GM19324 (cell line): ENCODE measurements around the gene TNNI3.
"Not testable (repeated sequence)": the region's sequence is repeated elsewhere in the genome, so short reads cannot be mapped to it uniquely, and the experiment has no call there.

Experiments
- ATAC-seq: cut with Tn5 transposase; IDR thresholded peaks from one replicate; pipeline ENCODE4 v1.9.1; 2021; ENCODE audit warnings: mild to moderate bottlenecking, moderate library complexity; ENCODE audit not compliant: unreplicated experiment, low FRiP score

Gene TNNI3

DNA sequence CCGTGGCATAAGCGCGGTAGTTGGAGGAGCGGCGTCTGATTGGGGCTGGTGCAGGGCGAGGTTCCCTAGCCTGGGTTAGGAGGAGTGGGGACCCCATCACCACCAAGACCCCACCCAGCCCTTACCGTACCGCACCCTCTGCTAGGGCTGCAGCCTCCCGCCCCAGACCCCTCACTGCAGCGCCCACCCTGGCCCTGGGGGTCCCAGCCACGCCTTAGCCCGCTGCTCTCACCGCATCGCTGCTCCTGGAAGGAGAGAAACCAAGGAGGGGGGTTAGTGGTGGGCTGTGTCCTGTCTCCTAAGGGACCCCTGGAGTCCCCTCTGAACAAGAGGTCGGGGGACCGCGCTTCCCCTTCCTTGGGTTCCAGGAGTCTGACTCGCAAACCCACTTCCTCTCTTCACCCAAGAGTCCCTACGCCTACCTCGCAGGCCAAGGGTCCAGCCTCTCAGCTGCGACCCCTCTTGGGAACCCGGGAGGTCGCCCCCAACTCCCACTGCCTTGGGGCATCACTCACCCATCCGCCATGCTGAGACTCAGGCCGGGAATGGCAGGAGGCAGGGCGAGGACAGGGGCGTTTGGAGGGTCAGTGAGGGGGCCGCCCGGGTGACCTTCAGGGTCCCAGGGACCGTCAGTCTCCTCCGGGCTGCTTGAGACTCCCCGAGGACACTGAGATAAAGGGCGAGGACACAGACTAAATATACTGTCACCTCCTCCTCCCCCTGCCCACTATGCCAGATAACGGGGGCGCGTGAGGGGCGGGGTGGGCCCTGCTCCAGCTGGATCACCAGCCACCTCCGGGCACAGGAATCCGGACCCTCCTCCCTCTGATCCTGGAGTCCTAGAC lies at the start of gene TNNI3:
TNNI3 (minus strand) TSS at position 669 of the 845 bp plus-strand sequence; CDS start at position 526, 143 bp downstream.
- ATAC-seq = no peak

DNA sequence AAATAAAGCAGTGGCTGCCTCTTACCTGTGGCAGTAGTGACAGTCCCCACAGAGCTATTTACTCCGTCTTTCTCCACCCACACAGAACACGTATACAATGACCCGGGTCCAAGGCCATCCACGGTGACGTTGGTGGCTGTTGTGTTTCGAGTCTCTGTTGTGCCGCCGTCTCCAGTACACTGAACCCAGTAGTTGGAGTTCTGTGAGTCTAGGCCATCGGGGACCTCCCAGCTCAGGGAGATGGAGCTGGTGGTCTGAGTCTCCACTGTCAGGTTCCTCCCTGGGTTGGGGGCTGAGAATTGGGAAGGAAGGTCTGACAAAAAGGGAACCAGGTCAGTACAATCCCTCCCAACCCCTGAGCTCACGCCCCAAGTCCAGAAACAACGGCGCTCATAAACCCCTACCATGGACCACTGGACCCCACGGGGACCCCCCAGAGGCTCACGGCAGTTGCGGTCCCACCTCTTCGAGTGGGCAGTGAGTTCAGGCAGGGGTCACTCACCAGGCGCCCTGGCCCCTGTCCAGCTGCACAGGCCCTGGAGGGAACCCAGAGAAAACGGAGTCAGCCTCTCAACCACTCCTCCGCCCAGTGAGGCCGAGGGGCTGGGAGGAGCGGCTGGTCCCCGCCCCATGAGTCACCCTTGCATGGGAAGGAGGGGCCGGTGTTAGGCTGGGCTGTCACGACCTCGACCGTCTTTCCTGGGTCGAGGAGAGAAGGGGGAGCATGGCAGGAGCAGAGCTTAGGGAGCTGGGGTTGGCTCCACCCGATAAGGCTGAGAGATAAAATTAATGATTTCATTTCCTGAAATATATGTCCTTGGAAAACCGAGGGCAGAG lies 49.4 kb upstream of the TNNI3 start:
- no peak for ATAC-seq

DNA sequence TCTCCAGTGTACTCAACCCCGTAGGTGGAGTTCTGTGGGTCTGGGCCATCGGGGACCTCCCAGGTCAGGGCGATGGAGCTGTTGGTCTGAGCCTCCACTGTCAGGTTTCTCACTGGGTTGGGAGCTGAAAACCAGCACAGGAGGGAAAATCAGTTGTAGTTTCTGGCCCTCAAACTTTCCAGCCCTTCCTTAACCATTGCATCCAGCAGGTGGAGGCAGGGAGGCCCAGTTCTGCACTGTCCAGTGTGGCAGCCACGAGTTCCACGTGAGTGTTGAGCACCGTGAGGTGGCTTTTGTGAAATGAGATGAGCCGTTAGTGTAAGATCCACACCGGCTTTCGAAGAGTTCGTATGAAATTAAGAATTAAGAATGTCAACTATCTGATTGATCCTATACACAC lies 44.7 kb upstream of the TNNI3 start:
- ATAC-seq = not testable (repeated sequence)

DNA sequence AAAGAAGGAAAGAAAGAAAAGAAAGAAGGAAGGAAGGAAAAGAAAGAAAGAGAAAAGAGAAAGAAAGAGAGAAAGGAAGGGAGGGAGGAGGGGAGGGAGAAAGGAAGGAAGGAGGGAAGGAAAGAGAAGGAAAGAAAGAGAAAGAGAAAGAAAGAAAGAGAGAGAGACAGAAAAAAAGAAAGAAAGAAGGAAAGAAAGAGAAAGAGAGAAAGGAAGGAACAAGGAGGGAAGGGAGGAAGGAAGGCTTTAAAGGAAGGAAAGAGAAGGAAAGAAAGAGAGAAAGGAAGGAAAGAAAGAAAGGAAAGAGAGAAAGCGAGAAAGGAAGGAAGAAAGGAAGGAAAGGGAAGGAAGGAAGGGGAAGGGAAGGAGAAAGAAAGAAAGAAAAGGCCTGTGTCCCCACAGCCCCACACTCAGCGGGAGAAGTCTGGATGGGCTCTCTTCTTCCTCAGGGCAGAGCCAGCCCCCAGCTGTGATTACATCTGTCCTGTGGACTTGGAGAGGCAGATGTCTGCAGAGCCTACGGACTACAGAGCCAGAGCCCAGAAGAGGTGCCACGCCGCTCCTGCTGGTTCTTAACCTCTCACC lies 42.2 kb upstream of the TNNI3 start:
- no peak for ATAC-seq

DNA sequence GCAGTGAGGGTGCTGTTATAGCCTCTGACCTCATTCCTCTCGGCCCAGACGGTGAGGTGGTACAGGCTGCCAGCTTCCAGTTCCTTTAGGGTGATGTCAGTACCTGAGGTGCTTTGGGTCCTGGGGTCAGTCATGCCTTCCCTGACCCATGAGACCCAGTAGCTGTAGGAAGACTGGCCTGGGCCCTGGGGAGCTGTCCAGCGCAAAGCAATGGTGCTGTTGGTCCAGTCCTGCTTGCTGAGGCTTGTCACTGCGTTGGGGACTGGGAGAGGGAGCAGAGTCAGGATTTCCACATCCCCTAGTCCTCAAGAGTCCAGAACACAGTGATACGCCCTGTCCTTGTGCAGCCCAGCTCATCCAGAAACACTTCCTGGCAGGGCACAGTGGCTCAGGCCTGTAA lies 41.1 kb upstream of the TNNI3 start:
- no peak for ATAC-seq

DNA sequence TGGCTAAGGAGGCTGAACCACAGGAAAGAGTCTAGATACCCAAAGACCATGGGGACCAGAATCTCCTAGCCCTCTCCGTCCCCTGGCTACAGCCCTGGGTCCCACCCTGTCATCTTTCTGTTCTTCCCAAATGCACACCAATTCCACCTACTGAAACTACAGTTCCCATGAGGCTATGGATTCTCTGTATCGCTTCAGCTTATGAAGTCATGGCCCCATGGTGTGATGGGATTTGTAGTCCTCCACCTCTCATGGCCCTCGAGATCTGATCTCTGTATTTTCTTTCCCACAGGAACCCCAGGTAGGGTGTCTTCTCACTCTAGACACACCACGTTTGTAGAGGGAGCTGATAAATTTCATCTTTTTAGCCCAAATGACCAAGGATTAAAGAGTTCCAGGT lies 40.0 kb upstream of the TNNI3 start:
- ATAC-seq = no peak

DNA sequence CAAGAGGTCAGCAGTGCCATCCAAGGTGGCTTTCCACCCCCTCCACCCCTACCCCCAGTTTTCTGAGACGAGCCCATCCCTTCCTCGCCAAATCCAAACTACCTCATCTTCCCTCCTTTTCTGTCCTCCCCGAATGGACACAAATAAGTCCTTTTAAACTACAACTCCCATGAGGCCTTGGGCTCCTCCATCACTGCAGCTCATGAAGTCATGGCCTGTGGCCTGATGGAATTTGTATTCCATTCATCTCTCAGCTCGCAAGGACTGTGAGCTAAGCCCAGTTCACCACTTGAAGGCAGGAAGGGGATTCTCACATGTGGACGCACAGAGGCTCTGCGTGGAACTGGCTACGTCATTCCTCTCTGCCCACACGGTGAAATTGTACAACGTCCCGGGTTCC lies 39.3 kb upstream of the TNNI3 start:
- no peak for ATAC-seq

DNA sequence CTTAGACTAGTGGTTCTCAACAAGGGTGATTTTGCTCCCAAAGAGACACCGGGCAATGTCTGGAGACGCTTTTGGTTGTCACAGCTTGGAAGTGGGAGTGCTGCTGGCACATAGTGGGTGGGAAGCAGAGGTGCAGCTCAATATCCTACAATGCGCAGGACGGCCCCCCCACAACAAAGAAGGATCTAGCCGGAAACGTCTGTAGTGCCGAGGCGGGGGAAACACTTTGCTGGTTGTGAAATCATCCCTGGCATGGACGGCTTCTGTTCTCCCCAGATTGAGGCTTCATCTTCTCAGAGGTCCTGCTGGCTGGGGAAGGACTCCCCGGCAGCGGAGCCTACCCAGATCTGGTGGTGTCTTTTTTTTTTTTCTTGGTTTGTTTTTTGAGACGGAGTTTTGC lies 35.9 kb upstream of the TNNI3 start:
- ATAC-seq = no peak

DNA sequence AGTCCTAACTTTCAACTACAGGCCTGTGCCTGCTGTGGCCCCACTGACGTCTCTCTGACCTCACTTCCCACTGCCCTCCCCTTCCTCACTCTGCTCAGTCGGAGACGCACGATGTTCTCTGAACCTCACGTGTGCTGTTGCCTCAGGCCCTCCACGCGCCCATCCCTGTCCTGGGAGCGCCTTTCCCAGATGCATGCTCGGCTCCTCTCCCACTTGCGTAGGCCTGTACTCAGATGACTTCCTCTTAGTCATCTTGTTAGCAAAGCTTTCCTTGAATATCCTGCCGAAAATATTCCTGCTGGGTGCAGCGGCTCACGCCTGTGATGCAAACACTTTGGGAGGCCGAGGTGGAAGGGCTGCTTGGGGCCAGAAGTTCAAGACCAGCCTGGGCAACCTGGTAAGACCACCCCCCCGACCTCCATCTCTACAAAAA lies 31.9 kb upstream of the TNNI3 start:
- no peak for ATAC-seq

DNA sequence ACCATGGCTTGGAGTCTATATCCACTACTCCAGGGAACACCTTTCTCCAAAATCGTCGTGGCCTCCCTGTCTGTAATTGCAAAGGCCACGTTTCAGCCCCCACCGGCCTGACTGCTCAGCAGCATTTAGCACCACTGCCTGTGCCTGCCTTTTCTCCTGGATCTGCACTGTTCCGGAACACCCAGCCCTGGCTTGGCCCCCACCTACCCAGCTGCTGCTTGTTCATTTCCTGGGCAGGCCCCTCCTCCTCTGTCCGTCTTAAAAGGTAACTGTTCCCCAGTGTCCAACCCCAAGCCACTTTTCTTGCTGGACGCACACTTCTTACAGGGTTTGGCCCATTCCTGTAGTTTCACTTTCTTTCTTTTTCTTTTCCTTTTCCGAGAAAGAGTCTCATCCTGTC lies 31.1 kb upstream of the TNNI3 start:
- ATAC-seq = no peak

DNA sequence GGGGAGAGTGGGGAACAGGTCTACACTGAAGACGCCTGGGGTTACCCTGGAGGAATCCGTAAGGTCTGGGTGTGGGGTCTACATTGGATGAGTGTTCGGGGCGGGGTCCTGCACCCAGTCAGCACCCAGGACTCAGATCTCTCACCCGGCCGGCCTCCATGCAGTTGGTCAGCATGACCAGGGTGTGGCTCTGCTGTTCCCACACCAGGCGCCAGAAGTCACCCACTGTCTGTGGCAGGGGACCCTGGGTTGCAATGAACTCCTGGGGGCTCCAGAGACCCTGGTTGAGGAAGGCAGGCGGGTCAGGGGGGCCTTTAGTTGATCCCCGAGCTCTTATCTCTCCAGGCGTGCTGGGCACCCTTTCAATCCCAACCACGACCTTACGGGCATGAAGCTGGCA lies 28.5 kb upstream of the TNNI3 start:
- no peak for ATAC-seq

DNA sequence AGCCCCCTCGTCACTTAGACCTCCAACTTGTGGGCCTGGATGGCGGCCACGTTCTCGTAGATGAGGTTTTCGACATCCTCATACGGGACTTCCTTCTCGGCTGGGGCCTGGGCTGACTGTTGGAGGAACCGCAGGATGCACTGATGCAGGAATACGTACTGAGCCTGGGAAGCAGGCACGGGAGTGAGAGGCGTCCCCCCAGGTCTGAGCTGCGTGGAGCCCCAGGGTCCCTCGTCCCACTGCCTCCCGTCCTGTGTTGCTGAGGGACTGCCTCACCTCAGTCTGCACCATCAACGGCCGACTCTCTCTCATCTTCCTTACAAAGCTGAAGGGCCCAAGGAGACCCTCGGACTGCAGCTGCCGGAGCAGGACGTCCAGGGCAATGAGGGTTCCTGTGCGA lies 24.2 kb upstream of the TNNI3 start:
- ATAC-seq = no peak

DNA sequence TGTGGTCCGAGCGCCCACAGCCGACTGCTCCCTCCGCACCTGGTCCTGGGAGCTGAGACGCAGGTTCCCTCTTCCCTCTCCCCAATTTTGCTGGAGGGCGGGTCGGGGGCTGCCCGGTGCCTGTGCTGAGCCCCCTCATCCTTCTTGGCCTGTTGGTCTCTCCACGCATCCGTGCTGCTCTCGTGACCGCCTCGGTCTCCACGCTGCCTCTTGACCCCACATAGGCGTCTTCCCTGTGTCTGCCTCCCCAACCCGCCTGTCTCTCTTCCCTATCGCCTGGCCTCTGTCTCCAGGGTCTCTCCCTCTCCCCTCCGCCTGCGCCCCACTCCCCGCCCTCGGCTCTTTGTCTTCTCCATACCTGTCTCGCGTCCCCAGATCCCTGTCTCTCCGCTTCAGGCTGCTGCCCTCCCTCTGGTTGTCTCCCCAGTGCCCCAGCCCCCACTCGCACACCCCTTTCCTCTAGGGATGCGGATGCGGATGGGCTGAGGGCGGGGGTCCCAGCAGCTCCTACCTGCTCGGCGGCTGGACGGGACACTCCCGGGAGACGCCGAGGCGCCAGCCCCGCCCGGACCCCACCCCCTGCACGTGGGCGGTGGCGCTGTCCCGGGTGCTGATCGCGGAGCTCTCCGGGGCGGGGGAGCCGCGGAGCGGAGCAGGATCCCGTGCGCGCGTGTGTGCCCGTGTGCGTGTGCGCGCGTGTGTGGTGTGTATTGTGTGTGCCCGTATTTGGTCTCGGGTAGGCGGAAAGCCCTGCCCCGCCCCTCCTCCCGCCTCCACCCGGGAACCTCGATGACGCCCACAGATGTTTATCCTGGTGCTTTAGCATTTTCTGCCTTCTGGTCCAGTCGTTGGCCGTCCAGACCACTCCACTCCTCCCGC lies 22.3 kb upstream of the TNNI3 start, which contains the start of gene SYT5:
SYT5 (minus strand) TSS at position 684 of the 879 bp plus-strand sequence. CDS start 1,248 bp downstream, outside the sequence.
- ATAC-seq = no peak

DNA sequence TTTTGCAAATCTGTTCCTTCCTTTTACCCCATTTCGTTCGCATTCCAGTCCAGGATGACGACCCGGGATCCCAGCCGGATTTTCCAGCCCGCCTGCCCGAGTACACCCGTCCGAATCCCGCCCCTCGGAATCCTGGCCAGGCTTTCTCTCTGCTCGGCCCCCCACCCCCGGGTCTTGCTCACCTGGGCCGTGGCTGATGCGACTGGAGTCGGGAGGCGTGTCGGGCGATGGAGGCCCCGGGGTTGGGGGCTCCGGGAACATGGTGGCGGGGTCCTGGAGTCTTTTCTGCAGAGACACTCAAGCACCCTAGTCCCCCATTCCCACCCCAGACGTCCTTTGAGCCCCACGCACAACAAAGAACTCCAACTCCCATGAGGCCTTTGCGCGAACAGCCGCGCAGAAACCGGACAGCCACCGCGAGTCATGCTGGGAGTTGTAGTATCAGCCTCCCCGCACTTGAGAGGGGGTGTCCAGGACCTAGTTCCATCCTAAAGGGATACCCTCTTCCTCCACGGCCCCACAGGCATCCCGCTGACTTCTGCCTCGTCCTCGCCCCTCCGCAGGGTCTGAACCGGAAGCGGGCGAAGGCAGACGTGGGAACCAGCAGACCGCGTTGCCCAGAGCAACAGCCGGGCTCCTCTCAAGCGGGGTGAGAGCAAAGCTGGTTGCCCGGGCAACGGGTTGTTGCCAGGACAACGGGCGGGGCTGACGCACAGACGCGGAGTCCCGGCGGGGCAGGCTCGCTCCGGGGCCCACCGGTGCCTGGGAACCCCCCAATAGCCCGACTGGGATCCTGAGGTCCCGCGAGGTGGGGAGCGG lies 21.5 kb upstream of the TNNI3 start:
- peak; percentile 84 for ATAC-seq

DNA sequence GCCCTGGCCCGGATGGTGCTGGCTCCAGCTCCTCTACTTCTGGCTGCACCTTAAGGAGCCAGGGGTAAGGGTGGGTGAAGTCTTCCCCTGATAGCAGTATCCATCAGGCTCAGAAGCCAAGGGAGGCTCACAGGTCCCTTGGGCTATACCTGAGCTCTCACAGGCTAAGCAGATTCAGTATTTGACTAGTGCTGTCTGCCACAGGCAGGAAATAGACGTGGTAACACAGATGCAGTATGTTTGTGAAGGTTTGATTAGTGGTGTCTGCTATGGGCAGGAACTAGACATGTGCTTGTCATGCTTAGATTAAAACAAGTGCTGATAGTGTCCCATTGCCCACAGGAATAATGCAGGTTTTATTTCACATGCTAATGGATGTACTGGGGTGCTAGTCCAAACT lies 18.5 kb upstream of the TNNI3 start:
- no peak for ATAC-seq

DNA sequence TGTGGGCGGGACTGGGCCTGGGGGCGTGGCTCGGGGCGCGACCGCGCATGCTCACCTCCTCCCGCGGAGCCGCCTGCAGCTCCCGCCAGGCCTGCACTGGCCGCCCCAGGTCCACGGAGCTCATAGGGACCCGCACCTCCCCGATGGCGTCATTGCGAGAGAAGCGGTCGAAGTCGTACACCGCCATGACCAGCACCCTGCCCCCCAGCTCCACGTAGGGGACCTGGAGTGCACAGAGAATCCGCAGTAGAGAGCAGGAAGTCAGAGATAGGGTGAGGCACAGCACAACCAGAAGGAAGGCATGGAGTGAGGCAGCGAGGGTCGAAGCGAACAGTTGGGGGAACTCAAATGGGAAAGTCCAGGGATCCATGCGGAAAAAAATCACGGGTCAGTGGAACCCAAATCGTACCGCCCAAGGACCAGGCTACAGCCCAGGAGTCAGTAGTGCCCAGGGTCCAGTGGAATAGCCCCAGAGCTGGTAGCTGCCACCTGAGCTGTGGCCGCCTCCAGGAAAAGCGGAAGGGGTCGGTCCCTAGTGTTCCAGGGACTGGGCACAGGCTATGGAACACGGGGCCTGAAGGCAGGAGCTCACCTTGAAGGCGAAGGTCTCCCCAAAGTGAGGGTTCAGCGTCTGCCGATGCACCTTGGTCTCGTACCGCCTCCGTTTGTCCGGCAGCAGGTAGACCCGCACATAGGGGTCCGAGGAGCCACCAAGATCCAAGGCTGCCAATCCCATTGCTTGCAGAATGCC lies 17.8 kb upstream of the TNNI3 start:
- ATAC-seq = no peak

DNA sequence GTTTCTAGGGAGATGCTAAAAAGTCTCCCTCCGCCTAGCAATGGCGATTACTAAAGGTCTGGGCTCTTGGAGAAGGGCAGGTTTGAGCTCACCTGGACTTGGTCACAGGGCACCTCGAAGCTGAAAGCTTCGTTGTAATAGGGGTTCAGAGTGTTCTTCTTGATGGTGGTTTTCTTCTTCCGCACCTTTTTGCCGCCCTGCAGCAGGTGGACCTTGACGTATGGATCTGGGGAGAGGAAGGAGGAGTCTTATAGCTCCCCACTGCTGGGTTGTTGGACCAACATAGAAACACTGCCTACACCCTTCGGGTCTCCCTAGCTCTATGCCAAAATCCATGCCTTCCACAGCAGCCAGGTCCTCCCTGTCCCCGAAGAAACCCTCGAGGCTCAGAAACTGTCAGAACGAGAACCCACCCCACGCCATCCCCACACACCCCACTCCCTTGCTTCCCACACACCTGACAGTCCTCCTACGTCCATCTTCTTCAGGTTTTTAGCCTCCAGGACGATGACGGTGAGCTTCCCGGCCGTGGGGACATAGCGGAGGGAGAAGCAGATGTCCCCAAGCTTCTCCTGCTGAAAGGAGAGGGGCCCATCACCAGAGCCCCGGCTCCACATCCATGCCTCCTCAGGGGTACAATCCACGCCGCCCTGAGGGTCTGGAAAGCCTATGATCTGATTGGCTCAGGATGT lies 17.0 kb upstream of the TNNI3 start:
- no peak for ATAC-seq
